ENCODE results near the gene OR13C2.

Gene OR13C2

DNA sequence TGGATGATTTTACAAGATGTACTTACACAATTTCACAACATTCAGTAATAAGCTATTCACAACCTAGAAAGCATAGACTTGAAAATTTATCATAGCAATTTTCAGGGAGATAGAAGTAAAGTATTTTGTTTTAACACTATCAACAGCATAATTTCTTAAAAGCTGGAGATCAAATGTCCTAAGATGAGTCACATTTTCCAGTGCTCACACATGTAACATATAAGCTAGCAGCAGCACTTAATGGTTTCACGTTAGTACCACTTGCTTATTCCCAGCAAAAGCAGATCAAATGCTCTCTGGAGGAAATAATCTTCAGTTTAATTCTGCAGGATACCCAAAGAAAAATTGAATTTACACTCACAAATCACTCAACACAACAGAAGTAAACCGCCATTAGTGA is 30.0 kb downstream of the OR13C2 start:
- H3K4me3 ChIP-seq (replicated peaks; ENCODE audit: low read depth, low read length): no peak overlapping the region
- DNase-seq (ENCODE audit: low read depth): no peak
- TF ChIP-seq, protein P1, sequence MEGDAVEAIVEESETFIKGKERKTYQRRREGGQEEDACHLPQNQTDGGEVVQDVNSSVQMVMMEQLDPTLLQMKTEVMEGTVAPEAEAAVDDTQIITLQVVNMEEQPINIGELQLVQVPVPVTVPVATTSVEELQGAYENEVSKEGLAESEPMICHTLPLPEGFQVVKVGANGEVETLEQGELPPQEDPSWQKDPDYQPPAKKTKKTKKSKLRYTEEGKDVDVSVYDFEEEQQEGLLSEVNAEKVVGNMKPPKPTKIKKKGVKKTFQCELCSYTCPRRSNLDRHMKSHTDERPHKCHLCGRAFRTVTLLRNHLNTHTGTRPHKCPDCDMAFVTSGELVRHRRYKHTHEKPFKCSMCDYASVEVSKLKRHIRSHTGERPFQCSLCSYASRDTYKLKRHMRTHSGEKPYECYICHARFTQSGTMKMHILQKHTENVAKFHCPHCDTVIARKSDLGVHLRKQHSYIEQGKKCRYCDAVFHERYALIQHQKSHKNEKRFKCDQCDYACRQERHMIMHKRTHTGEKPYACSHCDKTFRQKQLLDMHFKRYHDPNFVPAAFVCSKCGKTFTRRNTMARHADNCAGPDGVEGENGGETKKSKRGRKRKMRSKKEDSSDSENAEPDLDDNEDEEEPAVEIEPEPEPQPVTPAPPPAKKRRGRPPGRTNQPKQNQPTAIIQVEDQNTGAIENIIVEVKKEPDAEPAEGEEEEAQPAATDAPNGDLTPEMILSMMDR (IDR thresholded peaks at IDR 0.05; ENCODE audit: low read length, missing control alignments): no peak

DNA sequence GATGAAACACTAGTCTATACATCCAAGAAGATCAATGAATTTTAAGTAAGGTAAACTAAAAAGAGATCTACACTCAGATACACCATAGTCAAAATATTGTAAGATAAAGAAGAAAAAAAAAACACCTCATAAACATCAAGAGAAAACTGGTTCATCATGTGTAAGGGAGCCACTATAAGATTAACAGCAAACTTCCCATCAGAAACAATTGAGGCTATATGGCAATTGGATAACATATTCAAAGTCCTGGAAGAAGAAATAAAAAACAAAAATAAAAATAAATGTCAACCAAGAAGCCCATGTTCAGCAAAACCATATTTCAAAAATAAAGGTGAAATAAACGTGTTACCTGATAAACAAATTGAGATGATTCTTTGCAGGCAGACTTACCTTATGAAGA is 32.8 kb downstream of the OR13C2 start:
- no peak overlapping the region for H3K4me3 ChIP-seq (replicated peaks; ENCODE audit: low read depth, low read length)
- TF ChIP-seq, protein P1 (IDR thresholded peaks at IDR 0.05; ENCODE audit: low read length, missing control alignments): no peak
- DNase-seq (ENCODE audit: low read depth): no peak

DNA sequence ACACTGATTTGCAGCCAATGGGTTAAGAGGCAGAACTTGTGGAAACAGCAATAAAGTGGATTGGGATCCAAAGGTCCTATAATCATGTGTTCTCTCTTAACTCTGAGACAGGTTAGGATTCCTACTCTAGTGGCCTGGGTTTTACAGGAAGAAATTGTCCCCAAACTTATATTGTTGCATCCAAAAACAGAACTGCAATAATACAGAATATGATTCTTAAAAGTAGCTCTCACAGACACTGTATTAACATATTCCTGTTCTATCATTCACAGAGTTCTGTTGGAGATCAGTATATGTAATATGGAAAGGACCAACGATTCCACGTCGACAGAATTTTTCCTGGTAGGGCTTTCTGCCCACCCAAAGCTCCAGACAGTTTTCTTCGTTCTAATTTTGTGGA is 36.6 kb downstream of the OR13C2 start, which contains the start of gene OR13C8:
Gene OR13C8, plus strand, starts transcription at position 301 of the 400 bp plus-strand sequence. Its CDS starts 0 bp downstream, at position 301.
- no peak for DNase-seq (ENCODE audit: low read depth)
- TF ChIP-seq, protein P1 (IDR thresholded peaks at IDR 0.05; ENCODE audit: low read length, missing control alignments): no peak
- no peak within 1 kb of the TSS for H3K4me3 ChIP-seq (replicated peaks; ENCODE audit: low read depth, low read length)

DNA sequence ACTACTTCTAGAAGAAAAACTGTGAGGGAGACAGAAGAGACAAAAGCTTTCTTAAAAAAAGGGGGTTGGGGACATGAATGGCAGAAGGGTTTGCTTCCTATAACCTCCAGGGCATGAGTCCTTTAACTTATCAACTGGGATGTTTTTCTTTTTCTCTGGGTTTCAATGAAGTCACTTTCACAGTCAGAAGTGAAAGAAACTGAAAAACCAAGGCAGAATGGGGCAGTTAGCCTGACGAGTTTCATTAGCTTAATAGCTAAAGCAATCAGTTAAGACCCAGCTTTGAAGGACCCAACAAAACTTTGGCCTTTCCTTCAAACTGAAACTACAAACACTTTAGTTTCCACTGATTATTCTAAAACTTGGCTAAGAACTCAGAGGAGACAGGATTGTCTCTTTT is 41.1 kb downstream of the OR13C2 start:
- TF ChIP-seq, protein P1 (IDR thresholded peaks at IDR 0.05; ENCODE audit: low read length, missing control alignments): no peak

DNA sequence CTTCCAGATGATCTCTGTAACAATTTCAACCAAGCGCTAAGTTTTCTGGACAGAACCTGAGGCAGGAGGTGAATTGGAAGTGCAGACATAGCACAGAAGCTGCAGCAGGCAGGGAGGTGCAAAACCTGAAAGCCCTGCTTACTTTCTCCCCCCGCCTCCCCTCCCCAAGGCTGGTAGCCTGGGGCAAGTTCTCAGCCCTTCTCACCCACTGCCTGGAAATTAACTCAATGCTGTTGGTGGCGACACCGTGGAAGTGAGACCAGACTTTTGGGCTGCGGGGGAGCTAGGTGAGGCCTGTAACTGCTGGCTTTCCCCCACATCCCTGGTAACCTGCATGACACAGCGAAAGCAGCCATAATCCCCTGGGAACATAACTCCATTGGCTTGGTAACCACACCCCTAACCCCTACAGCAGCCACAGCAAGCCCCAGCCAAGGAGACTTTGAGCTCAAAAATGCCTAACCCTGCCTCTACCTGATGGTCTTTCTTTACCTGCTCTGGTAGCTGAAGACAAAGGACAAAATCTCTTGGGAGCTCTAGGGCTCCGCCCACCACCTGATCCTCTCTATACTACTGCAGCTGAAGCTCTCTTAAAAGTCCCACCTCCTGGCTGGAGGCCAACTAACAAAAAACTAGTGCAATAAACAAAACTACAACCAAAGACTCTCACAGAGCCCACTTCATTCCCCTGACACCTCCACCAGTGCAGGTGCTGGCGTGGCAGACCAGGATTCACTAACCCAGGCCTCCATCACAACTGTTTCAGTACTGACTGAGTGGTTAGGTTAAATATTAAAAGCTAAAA is 48.4 kb downstream of the OR13C2 start:
- no peak for DNase-seq (ENCODE audit: low read depth)

More for the DNA sequence above, 41.1 kb downstream of the OR13C2 start:
- DNase-seq (ENCODE audit: low read depth): no peak
- H3K4me3 ChIP-seq (replicated peaks; ENCODE audit: low read depth, low read length): no peak overlapping the region

GRCh38 chr9:104555521-104555920 is 49.9 kb downstream of the OR13C2 start:
- DNase-seq (ENCODE audit: low read depth): no peak
- TF ChIP-seq, protein P1 (IDR thresholded peaks at IDR 0.05; ENCODE audit: low read length, missing control alignments): no peak
- no peak overlapping the region for H3K4me3 ChIP-seq (replicated peaks; ENCODE audit: low read depth, low read length)

More for the DNA sequence above, 48.4 kb downstream of the OR13C2 start:
- TF ChIP-seq, protein P1 (IDR thresholded peaks at IDR 0.05; ENCODE audit: low read length, missing control alignments): no peak
- no peak overlapping the region for H3K4me3 ChIP-seq (replicated peaks; ENCODE audit: low read depth, low read length)

Data from fibroblast of pulmonary artery (primary cell).